MG63 (cell line): ENCODE results near the gene COPE. TPM values are rescaled to one million over a fixed set of nuclear protein-coding genes. Genes with fewer than 3 reads are reported as not detected.
A peak's percentile ranks its signal among the peaks of the same experiment; 100 is the strongest.

Experiments used
- DNase-seq: peaks from one replicate; pipeline ENCODE4 v3.0.0-alpha.2; 2020
- H3K27me3 ChIP-seq: fragments of 250-450 bp; sonication (Bioruptor Pico); 2 replicates; pipeline ENCODE4 v1.5.1; 2020; ENCODE audit warnings: mild to moderate bottlenecking, moderate library complexity
- H3K36me3 ChIP-seq: fragments of 250-450 bp; sonication (Bioruptor Pico); 2 replicates; pipeline ENCODE4 v1.5.1; 2020; ENCODE audit warnings: mild to moderate bottlenecking, moderate library complexity
- H3K4me3 ChIP-seq: fragments of 250-450 bp; sonication (Bioruptor Pico); 2 replicates; pipeline ENCODE4 v1.5.1; 2020; ENCODE audit warnings: mild to moderate bottlenecking, moderate library complexity
- H3K9me3 ChIP-seq: fragments of 250-450 bp; sonication (Bioruptor Pico); 2 replicates; pipeline ENCODE4 v1.5.1; 2020; ENCODE audit warnings: mild to moderate bottlenecking, moderate library complexity
- total RNA-seq: library from RNA; depleted of rRNA; stranded (reverse); fragments of >200 nt; shearing (Covaris generic); gene quantifications from 2 replicates; pipeline ENCODE4 v1.2.3, GENCODE V29; 2014; ENCODE audit warnings: low replicate concordance

COPE gene
- total RNA-seq, 1 experiment from 2014 or later, result 780 TPM

- Histone ChIP-seq H3K36me3 (peaks cover 77% of the 10 kb centered on the region), H3K27me3 (no peaks in the 10 kb centered on the region), H3K9me3 (no peaks in the 10 kb centered on the region), H3K4me3 (no peak overlapping the region)
- DNase-seq, result no peak
Observed at GRCh38 chr19:18901491-18901890, 17.7 kb downstream of the COPE start.

- Histone ChIP-seq H3K27me3 (no peaks in the 10 kb centered on the region), H3K9me3 (no peaks in the 10 kb centered on the region), H3K36me3 (peaks cover 71% of the 10 kb centered on the region), H3K4me3 (no peak overlapping the region)
- no peak for DNase-seq
Observed at GRCh38 chr19:18900700-18901481, 18.3 kb downstream of the COPE start.

GRCh38 chr19:18899624-18900560 lies 19.3 kb downstream of the COPE start:
- peaks cover 61% of the 10 kb centered on the region for H3K36me3 ChIP-seq
- H3K4me3 ChIP-seq, result no peak overlapping the region
- DNase-seq, result no peak
- 0 out of 2 replicates have a peak, but pooled peaks cover 2% of the 10 kb centered on the region for H3K9me3 ChIP-seq
- no peaks in the 10 kb centered on the region for H3K27me3 ChIP-seq

- Histone ChIP-seq H3K9me3 (0 out of 2 replicates have a peak, but pooled peaks cover 2% of the 10 kb centered on the region), H3K36me3 (peaks cover 50% of the 10 kb centered on the region), H3K4me3 (no peak overlapping the region), H3K27me3 (no peaks in the 10 kb centered on the region)
- no peak for DNase-seq
Observed at GRCh38 chr19:18898607-18899408, 20.4 kb downstream of the COPE start.

- Histone ChIP-seq H3K4me3 (no peak overlapping the region), H3K36me3 (peaks cover 43% of the 10 kb centered on the region), H3K9me3 (0 out of 2 replicates have a peak, but pooled peaks cover 2% of the 10 kb centered on the region), H3K27me3 (no peaks in the 10 kb centered on the region)
- peak; percentile 74 for DNase-seq
Observed at GRCh38 chr19:18898081-18898606, 21.0 kb downstream of the COPE start.

- DNase-seq, result no peak
- H3K4me3 ChIP-seq, result no peak overlapping the region
Observed at GRCh38 chr19:18897094-18898029, 21.8 kb downstream of the COPE start.

GRCh38 chr19:18896421-18896841 lies 22.8 kb downstream of the COPE start:
- Histone ChIP-seq H3K9me3 (0 out of 2 replicates have a peak, but pooled peaks cover 2% of the 10 kb centered on the region), H3K27me3 (no peaks in the 10 kb centered on the region), H3K36me3 (peaks cover 30% of the 10 kb centered on the region), H3K4me3 (no peak overlapping the region; the same call in 1 of the 2 replicates)
- no peak for DNase-seq

More at GRCh38 chr19:18897094-18898029, 21.8 kb downstream of the COPE start:
- Histone ChIP-seq H3K27me3 (no peaks in the 10 kb centered on the region), H3K36me3 (peaks cover 39% of the 10 kb centered on the region), H3K9me3 (0 out of 2 replicates have a peak, but pooled peaks cover 2% of the 10 kb centered on the region)

GRCh38 chr19:18895824-18896341 lies 23.3 kb downstream of the COPE start, which contains the start of gene CERS1:
TSS of gene CERS1 (minus strand) at chr19:18896158. CDS start at chr19:18896072, 86 bp downstream.
- H3K27me3 ChIP-seq, result no peaks in the 10 kb centered on the region
- peaks cover 24% of the 10 kb centered on the region for H3K36me3 ChIP-seq
- H3K9me3 ChIP-seq, result 0 out of 2 replicates have a peak, but pooled peaks cover 2% of the 10 kb centered on the region
- peak; percentile 49 for DNase-seq
- peak within 1 kb of the TSS; percentile 66 for H3K4me3 ChIP-seq

GRCh38 chr19:18895038-18895823 lies 24.0 kb downstream of the COPE start:
- H3K9me3 ChIP-seq, result 0 out of 2 replicates have a peak, but pooled peaks cover 2% of the 10 kb centered on the region
- peak; percentile 82 for DNase-seq

GRCh38 chr19:18894254-18895037 lies 24.7 kb downstream of the COPE start:
- Histone ChIP-seq H3K4me3 (peak overlapping the region; percentile 66), H3K27me3 (no peaks in the 10 kb centered on the region), H3K36me3 (peaks cover 10% of the 10 kb centered on the region), H3K9me3 (0 out of 2 replicates have a peak, but pooled peaks cover 2% of the 10 kb centered on the region)
- peak; percentile 45 for DNase-seq

More at GRCh38 chr19:18895038-18895823, 24.0 kb downstream of the COPE start:
- H3K36me3 ChIP-seq, result peaks cover 18% of the 10 kb centered on the region
- no peaks in the 10 kb centered on the region for H3K27me3 ChIP-seq
- H3K4me3 ChIP-seq, result peak overlapping the region; percentile 66

- Histone ChIP-seq H3K4me3 (no peak overlapping the region), H3K36me3 (peaks cover 3% of the 10 kb centered on the region), H3K9me3 (0 out of 2 replicates have a peak, but pooled peaks cover 2% of the 10 kb centered on the region), H3K27me3 (no peaks in the 10 kb centered on the region)
- DNase-seq, result no peak
Observed at GRCh38 chr19:18893587-18894253, 25.5 kb downstream of the COPE start.

GRCh38 chr19:18889949-18890745 lies 29.0 kb downstream of the COPE start:
- Histone ChIP-seq H3K4me3 (no peak overlapping the region), H3K36me3 (peaks cover 10% of the 10 kb centered on the region; the same call in 1 of the 2 replicates), H3K27me3 (no peaks in the 10 kb centered on the region), H3K9me3 (no peaks in the 10 kb centered on the region)
- DNase-seq, result no peak
